ENCODE data around the gene PRDM1.
"Not testable (repeated sequence)": the region's sequence is repeated elsewhere in the genome, so short reads cannot be mapped to it uniquely, and the experiment has no call there.

The PRDM1 gene

GRCh38 chr6:106146852-106147351 lies 60.8 kb downstream of the PRDM1 start:
- DNase-seq = peak; percentile 40
- in situ Hi-C loops (cut with HindIII; ENCODE audit: low pct_ligation_motif_present, low pct_unique_long_range_greater_than_20kb, low sequenced_read_pairs) = no loop called here

- in situ Hi-C loops (cut with HindIII; ENCODE audit: low pct_ligation_motif_present, low pct_unique_long_range_greater_than_20kb, low sequenced_read_pairs) = no loop called here
Measured at GRCh38 chr6:106147476-106147875, 61.3 kb downstream of the PRDM1 start.

GRCh38 chr6:106149472-106150069 lies 63.4 kb downstream of the PRDM1 start:
- in situ Hi-C loops (cut with HindIII; ENCODE audit: low pct_ligation_motif_present, low pct_unique_long_range_greater_than_20kb, low sequenced_read_pairs) = no loop called here
- DNase-seq = no peak

More at GRCh38 chr6:106147476-106147875, 61.3 kb downstream of the PRDM1 start:
- no peak for DNase-seq

- DNase-seq; in situ Hi-C loops (cut with HindIII; ENCODE audit: low pct_ligation_motif_present, low pct_unique_long_range_greater_than_20kb, low sequenced_read_pairs): not testable (repeated sequence)
Measured at GRCh38 chr6:106152476-106152875, 66.3 kb downstream of the PRDM1 start.

GRCh38 chr6:106152952-106153351 lies 66.8 kb downstream of the PRDM1 start:
- no peak for DNase-seq
- in situ Hi-C loops (cut with HindIII; ENCODE audit: low pct_ligation_motif_present, low pct_unique_long_range_greater_than_20kb, low sequenced_read_pairs) = no loop called here

- no peak for DNase-seq
- in situ Hi-C loops (cut with HindIII; ENCODE audit: low pct_ligation_motif_present, low pct_unique_long_range_greater_than_20kb, low sequenced_read_pairs) = no loop called here
Measured at GRCh38 chr6:106154326-106154725, 68.2 kb downstream of the PRDM1 start.

GRCh38 chr6:106155219-106155830 lies 69.2 kb downstream of the PRDM1 start:
- in situ Hi-C loops (cut with HindIII; ENCODE audit: low pct_ligation_motif_present, low pct_unique_long_range_greater_than_20kb, low sequenced_read_pairs) = no loop called here
- no peak for DNase-seq

- no peak for DNase-seq
- in situ Hi-C loops (cut with HindIII; ENCODE audit: low pct_ligation_motif_present, low pct_unique_long_range_greater_than_20kb, low sequenced_read_pairs) = no loop called here
Measured at GRCh38 chr6:106156413-106156812, 70.3 kb downstream of the PRDM1 start.

- in situ Hi-C loops (cut with HindIII; ENCODE audit: low pct_ligation_motif_present, low pct_unique_long_range_greater_than_20kb, low sequenced_read_pairs) = no loop called here
Measured at GRCh38 chr6:106156863-106157262, 70.7 kb downstream of the PRDM1 start.

GRCh38 chr6:106158816-106159215 lies 72.7 kb downstream of the PRDM1 start:
- DNase-seq = no peak
- in situ Hi-C loops (cut with HindIII; ENCODE audit: low pct_ligation_motif_present, low pct_unique_long_range_greater_than_20kb, low sequenced_read_pairs) = no loop called here

More at GRCh38 chr6:106156863-106157262, 70.7 kb downstream of the PRDM1 start:
- no peak for DNase-seq
